Natural killer cell (primary cell): ENCODE results near the gene KRT74. TPM values are rescaled to one million over a fixed set of nuclear protein-coding genes. Genes with fewer than 3 reads are reported as not detected.

Source experiments
- ATAC-seq, 3 donors: fragments of 150-1000 bp in 2 of 3; fragments of 200-7000 bp in 1 of 3; cut with Tn5 transposase; 1 replicate in 1 of 3; 2 replicates in 2 of 3; pipeline ENCODE4 v1.10.0; 2021; ENCODE audit warnings: mild to moderate bottlenecking in 2 of 3, moderate library complexity in 2 of 3
- DNase-seq, 2 donors: peaks; one replicate each; pipeline versions ENCODE4 v3.0.0 to v3.0.0-alpha.2; 2013 to 2021; ENCODE audit warnings: mixed read lengths in 1 of 2
- H3K27ac ChIP-seq: one replicate; pipeline ENCODE4 v1.5.1; 2013; ENCODE audit warnings: mild to moderate bottlenecking, low read length
- H3K27me3 ChIP-seq: one replicate; pipeline ENCODE4 v1.6.1; 2013; ENCODE audit warnings: low read length; ENCODE audit not compliant: control insufficient read depth, insufficient read depth
- H3K36me3 ChIP-seq: one replicate; pipeline ENCODE4 v1.6.1; 2013; ENCODE audit warnings: low read length; ENCODE audit not compliant: control insufficient read depth, insufficient read depth
- H3K4me1 ChIP-seq: one replicate; pipeline ENCODE4 v1.6.1; 2013; ENCODE audit warnings: low read length; ENCODE audit not compliant: control insufficient read depth, insufficient read depth
- H3K4me3 ChIP-seq: one replicate; pipeline ENCODE4 v1.5.1; 2013; ENCODE audit warnings: low read length
- H3K9me3 ChIP-seq: one replicate; pipeline ENCODE4 v1.6.1; 2013; ENCODE audit warnings: low read length; ENCODE audit not compliant: control insufficient read depth, insufficient read depth
- H3K27ac Mint-ChIP-seq, 2 donors: one replicate each; pipeline ENCODE4 v1.8.0; 2022; ENCODE audit warnings: mild to moderate bottlenecking in 2 of 2, mixed read lengths in 2 of 2, moderate library complexity in 1 of 2
- H3K27me3 Mint-ChIP-seq, 2 donors: one replicate each; pipeline ENCODE4 v1.8.0; 2022; ENCODE audit warnings: low read depth in 2 of 2, mixed read lengths in 2 of 2
- H3K36me3 Mint-ChIP-seq: one replicate; pipeline ENCODE4 v1.8.0; 2022; ENCODE audit warnings: mixed read lengths
- H3K4me1 Mint-ChIP-seq, 2 donors: one replicate each; pipeline ENCODE4 v1.8.0; 2022; ENCODE audit warnings: mixed read lengths in 2 of 2
- H3K4me3 Mint-ChIP-seq: one replicate; pipeline ENCODE4 v1.8.0; 2022; ENCODE audit warnings: mild to moderate bottlenecking, moderate library complexity, mixed read lengths
- H3K9me3 Mint-ChIP-seq, 2 donors: one replicate each; pipeline ENCODE4 v1.8.0; 2022; ENCODE audit warnings: mixed read lengths in 2 of 2
- CTCF ChIP-seq: fragments of 200-600 bp; IDR thresholded peaks from one replicate; pipeline ENCODE4 v1.8.0; 2022; ENCODE audit warnings: antibody characterized with exemption
- WGBS: methylation state at CpG from one replicate; pipeline ENCODE4 v1.1.7; 2013; ENCODE audit warnings: missing lambda C conversion rate; ENCODE audit not compliant: insufficient coverage; 5-methylcytosine and 5-hydroxymethylcytosine counted together
- intact Hi-C: fragments of 100-400 bp; cut with micrococcal nuclease; formaldehyde crosslinking; loops from one replicate; pipeline ENCODE4 v1.14.2; 2022
- total RNA-seq, 4 donors: library from RNA; stranded (reverse); fragments of 120-200 nt in 1 of 4; gene quantifications; one replicate each; pipeline versions ENCODE4 v1.2.3 to v1.2.4, GENCODE V29; 2013 to 2022

Gene KRT74
- total RNA-seq, 3 donors from 2014 or later (not counting 1 experiment from before 2014, with no cell fraction given) = 0.38 to 1.2 (median 0.38) TPM

GRCh38 chr12:52519826-52520662 lies 53.6 kb downstream of the KRT74 start, which contains the start of gene KRT5:
Gene KRT5, minus strand, starts transcription at chr12:52520394. Its CDS starts 98 bp downstream, at chr12:52520296.
- no peak within 1 kb of the TSS for H3K4me3 ChIP-seq
- WGBS = 89% methylated on average over 29 of the region's 29 CpGs
- Mint-ChIP-seq H3K27ac (no peak within 1 kb of the TSS), H3K9me3 (no peaks in the 10 kb centered on the region), H3K4me1 (peaks cover 6 to 10% of the 10 kb centered on the region in 2 donors), H3K4me3 (no peak within 1 kb of the TSS), H3K27me3 (peaks cover 3 to 9% of the 10 kb centered on the region in 2 donors), H3K36me3 (no peaks in the 10 kb centered on the region)
- no peak within 1 kb of the TSS for H3K27ac ChIP-seq
- no peaks in the 10 kb centered on the region for H3K36me3 ChIP-seq
- no peaks in the 10 kb centered on the region for H3K9me3 ChIP-seq
- intact Hi-C loops = no loop called here
- no peak for TF ChIP-seq CTCF
- no peak for ATAC-seq
- DNase-seq = peak in 1 of 2 donors; percentile 9
- no peaks in the 10 kb centered on the region for H3K27me3 ChIP-seq
- peaks cover 10% of the 10 kb centered on the region for H3K4me1 ChIP-seq

- intact Hi-C loops = no loop called here
- Mint-ChIP-seq H3K27ac (no peak overlapping the region), H3K4me3 (no peak overlapping the region), H3K9me3 (no peaks in the 10 kb centered on the region), H3K27me3 (peaks cover 3 to 9% of the 10 kb centered on the region in 2 donors), H3K4me1 (peaks cover 5 to 6% of the 10 kb centered on the region in 2 donors), H3K36me3 (no peaks in the 10 kb centered on the region)
- TF ChIP-seq CTCF = no peak
- no peaks in the 10 kb centered on the region for H3K9me3 ChIP-seq
- no peak for DNase-seq
- H3K27me3 ChIP-seq = no peaks in the 10 kb centered on the region
- H3K4me1 ChIP-seq = peaks cover 6% of the 10 kb centered on the region
- H3K4me3 ChIP-seq = no peak overlapping the region
- no peak for ATAC-seq
- no peaks in the 10 kb centered on the region for H3K36me3 ChIP-seq
- no peak overlapping the region for H3K27ac ChIP-seq
- WGBS = 72% methylated on average over 3 of the region's 3 CpGs
Observed at GRCh38 chr12:52519387-52519703, 54.3 kb downstream of the KRT74 start.

- H3K27me3 Mint-ChIP-seq = peaks cover 3 to 9% of the 10 kb centered on the region in 2 donors
- ATAC-seq = no peak
- H3K27ac ChIP-seq = no peak overlapping the region
- H3K27ac Mint-ChIP-seq = no peak overlapping the region
- peak in 1 of 2 donors; percentile 8 for DNase-seq
- H3K4me3 ChIP-seq = no peak overlapping the region
- no peaks in the 10 kb centered on the region for H3K36me3 ChIP-seq
- H3K4me1 ChIP-seq = peaks cover 4% of the 10 kb centered on the region
- no peaks in the 10 kb centered on the region for H3K9me3 ChIP-seq
- no peak for TF ChIP-seq CTCF
- 86% methylated on average over 7 of the region's 8 CpGs for WGBS
- H3K4me3 Mint-ChIP-seq = no peak overlapping the region
- peaks cover 5 to 6% of the 10 kb centered on the region in 2 donors for H3K4me1 Mint-ChIP-seq
- H3K27me3 ChIP-seq = no peaks in the 10 kb centered on the region
- H3K9me3 Mint-ChIP-seq = no peaks in the 10 kb centered on the region
- H3K36me3 Mint-ChIP-seq = no peaks in the 10 kb centered on the region
- intact Hi-C loops = no loop called here
Observed at GRCh38 chr12:52518574-52519386, 54.9 kb downstream of the KRT74 start.
